Neural progenitor cell (in vitro differentiated cells): ENCODE measurements around the gene S100A4.

Source experiments
- CTCF ChIP-seq: fragments of 200-600 bp; sonication (generic); IDR thresholded peaks from 2 replicates; pipeline ENCODE4 v1.5.1; 2017; ENCODE audit warnings: antibody characterized with exemption, mild to moderate bottlenecking
- EZH2 ChIP-seq: fragments of 200-600 bp; sonication (generic); IDR thresholded peaks from 2 replicates; pipeline ENCODE4 v1.6.1; 2017; ENCODE audit warnings: antibody characterized with exemption, mild to moderate bottlenecking, moderate library complexity

DNA sequence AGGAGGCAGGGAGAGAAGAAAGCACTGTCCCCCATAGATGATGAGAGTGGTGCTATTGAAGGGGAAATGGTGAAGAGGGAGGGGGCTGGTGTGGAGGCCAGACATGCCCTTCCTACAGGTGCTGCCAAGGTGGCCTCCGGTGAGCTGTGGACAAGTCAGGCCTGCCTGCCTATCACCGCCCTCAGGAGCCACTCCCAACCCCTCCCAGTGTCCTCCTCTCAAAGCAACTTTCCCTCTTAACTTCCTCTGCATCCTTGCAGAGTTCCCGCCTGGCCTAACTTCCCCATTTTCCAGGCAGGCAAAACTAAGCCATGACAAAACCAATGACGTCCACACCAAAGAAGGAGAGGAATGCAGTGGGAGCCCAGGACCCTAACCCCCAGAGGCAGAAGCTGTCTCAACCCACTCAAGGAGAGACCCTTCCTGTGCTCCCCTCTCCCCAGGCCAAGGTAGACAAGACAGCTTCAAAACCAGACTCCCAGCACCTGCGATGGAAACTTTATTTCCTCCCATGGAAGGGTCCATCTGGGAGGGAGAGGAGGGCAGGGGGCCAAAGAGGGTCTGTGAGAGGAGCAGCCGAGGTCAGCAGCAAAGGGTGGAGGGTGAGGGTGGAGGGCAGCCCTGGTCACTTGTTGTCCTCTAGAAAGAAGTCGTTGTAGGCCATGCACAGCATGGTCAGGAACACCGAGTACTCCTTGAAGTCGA lies 8.8 kb downstream of the S100A4 start:
- no peak for TF ChIP-seq CTCF
- TF ChIP-seq EZH2: no peak
